ENCODE data around the gene GSTT2.

Gene GSTT2

DNA sequence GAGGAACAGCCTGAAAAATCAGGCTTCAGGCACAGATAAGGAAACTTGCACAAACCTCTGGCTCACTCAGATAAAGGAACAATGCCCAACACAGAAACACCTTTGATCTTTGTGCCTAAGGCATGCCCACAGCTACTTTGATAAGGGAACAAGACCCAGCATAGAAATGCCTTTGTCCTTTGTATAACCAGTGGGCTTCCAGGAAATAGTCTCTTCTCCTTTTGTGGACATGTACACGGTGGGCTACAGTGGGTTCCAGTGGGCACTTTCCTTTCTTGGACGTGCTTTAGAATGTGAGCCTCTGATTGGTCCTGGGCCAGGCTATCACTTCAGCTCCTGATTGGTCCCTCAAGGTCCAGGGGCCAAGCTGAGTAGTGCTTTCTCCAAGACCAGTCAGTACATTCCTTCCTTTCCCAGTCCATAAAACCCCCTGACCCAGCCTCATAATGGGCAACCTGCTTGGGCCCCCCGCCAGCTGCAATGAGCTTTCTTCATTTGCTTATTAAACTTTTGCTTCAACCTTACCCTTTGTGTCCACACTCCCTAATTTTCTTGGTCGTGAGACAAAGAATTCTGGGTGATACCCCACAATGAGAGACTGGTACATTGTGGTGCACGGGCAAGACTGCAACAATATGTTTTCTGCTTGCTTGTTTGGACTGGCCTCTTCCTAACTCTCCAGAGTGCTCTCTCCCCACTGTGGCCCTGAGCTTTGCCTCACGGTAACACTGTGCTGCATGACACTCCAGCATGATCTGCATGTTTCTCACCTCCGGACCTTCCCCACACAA is 29.5 kb downstream of the GSTT2 start:
- no peak for DNase-seq

- no peak for DNase-seq
Measured at GRCh38 chr22:24010018-24010391, 30.1 kb downstream of the GSTT2 start.

DNA sequence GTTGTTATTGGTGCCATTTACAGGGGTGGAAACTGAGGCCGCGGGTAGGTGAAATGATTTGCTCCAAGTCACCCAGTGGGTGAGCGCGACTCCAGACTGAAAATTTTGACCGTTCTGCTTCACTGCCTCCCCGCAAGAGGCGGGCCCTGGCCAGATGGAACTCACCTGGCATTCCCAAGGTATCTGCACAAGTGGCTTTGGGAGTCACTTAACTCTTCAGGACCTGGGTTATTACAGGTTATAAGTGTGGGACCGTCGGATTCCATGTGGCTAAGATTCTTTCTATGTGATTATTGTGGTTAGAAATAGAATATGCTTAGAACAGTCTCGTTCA is 31.8 kb downstream of the GSTT2 start:
- no peak for DNase-seq

- no peak for DNase-seq
Measured at GRCh38 chr22:24016156-24016555, 36.2 kb downstream of the GSTT2 start.

DNA sequence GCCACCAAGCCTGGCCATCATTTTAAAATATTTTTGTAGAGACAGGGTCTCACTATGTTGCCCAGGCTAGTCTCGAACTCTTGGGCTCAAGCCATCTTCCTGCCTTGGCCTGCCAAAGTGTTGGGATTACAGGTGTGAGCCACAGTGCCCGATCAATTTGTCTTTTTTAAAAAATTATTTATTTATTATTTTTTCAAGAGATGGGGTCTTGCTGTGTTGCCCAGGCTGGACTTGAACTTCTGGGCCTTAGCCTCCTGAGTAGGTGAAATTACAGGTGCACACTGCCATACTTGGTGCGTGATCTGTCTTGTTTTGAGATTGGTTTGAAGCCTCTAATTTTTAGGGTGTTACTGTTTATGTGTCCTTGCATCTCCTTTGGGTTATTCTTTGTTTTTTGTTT is 41.4 kb downstream of the GSTT2 start:
- no peak for DNase-seq

GRCh38 chr22:24023204-24023789 is 43.4 kb downstream of the GSTT2 start:
- DNase-seq: no peak

DNA sequence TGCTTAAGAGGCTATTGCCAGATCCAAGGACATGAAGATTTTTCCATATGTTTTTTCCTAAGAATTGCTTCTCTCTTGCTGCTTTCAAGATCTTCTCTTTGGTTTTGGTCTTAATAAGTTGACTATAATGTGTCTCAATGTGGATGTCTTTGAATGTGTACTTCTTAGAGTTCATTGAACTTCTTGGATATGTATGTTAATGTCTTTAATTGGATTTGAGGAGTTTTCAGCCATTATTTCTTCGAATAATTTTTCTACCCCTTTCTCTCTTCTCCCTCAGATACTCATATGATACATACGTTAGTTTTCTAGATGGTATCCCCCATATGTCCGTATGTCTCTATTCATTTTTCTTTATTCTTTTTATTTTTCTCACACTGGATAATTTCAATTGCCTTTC is 44.4 kb downstream of the GSTT2 start:
- DNase-seq: no peak

DNA sequence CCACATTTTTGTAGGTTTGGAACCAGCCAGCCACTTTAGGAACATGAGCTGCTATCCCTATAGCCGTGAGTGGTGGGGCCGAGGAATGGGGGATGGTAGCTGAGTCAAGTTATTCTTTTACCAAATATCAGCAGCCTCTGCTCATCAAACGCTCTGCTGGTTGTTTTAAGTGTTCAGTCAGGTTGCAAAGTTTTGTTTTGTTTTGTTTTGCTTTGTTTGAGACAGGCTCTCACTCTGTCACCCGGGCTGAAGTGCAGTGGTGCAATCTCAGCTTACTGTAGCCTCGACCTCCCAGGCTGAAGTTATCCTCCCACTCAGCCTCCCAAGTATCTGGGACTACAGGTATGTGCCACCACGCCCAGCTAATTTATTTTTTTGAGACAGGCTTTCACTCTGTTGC is 45.5 kb downstream of the GSTT2 start:
- no peak for DNase-seq

- no peak for DNase-seq
Measured at GRCh38 chr22:24026056-24026455, 46.1 kb downstream of the GSTT2 start.

GRCh38 chr22:24026733-24027132 is 46.8 kb downstream of the GSTT2 start:
- no peak for DNase-seq

DNA sequence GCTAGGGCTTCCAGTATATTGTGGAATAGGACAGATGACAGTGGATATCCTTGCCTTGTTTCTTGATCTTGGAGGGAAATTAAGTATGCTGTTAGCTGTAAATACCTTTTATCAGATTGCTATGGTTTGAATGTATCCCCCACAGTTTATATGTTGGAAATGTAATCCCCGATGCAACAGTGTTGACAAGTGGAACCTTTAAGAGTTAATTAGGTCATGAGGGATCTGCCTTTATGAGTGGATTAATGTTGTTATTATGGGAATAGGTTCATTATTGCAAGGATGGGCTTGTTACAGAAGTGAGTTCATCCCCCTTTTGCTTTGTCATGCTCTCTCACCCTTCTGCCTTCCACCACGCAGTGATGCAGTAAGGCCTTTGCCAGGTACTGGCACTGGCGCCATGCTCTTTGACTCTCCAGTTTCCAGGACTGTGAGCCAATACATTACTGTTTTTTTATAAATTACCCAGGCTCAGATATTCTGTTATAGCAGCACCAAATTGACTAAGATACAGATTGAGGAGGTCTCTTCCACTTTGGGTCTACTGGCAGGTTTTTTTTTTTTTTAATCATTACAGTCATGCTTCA is 47.5 kb downstream of the GSTT2 start:
- no peak for DNase-seq

DNA sequence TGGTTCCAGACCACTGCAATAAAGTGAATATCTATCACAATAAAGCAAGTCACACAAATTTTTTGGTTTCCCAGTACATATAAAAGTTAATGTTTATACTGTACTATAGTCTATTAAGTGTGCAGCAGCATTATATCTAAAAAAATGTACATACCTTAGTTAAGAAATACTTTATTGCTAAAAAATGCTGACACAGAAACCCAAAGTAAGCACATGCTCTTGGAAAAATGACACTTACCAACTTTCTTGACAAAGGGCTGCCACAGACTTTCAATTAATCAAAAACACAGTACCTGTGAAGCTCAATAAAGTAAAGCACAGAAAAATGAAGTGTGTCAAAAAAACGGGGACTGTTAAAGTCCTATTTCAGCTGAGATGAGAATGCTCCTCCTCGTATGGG is 48.1 kb downstream of the GSTT2 start:
- no peak for DNase-seq

DNA sequence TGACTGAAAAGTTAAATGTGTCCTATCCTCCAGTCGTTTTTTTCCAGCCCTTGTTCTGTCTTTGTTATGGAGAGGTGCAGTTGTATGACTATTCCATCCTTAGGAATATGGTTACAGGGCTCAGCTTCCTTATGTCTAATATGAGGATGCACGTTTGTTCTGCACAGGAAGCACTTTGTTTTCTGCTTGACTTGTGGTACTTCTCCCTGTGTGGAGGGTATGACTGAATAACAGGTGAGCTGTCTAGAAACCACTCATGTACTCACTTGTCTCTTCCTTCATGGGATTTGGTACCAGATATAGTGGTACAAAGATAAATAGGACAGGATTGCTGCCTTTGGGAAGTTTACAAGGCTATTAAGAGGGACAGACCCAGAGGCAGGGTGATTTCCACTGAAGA is 48.6 kb downstream of the GSTT2 start:
- DNase-seq: no peak

DNA sequence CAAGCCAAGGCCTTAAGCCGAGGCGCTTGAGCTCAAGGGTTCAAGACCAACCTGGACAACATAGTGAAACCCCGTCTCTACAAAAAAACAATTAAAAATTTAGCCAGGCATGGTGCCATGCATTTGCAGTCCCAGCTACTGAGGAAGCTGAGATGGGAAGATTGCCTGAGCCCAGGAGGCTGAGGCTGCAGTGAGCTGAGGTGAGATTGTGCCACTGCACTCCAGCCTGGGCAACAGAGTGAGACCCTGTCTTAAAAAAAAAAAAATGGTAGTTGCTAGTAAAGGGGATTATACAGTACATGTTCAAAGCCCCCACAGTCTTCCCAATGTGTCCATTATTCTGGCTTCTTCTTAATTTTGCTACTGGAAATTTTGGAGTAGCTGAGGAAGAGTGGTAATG is 49.4 kb downstream of the GSTT2 start:
- DNase-seq: no peak

- DNase-seq: no peak
Measured at GRCh38 chr22:24030186-24030702, 50.3 kb downstream of the GSTT2 start.

Measured in stimulated activated CD4-positive, alpha-beta T cell treated with anti-CD3 and anti-CD28 coated beads, Interleukin-2, amount 100 ng/mL, for 48 hours (primary cell).